Kidney (tissue), 14 donors: ENCODE measurements around the gene SPATA31C1. TPM values are rescaled to one million over a fixed set of nuclear protein-coding genes. Genes with fewer than 3 reads are reported as not detected.

Experiments
- DNase-seq, 5 donors: peaks; one replicate each; pipeline ENCODE4 v3.0.0-alpha.2; 2013 to 2020
- FAIRE-seq: peaks from 2 replicates; lab custom pipeline; 2012; peaks lifted over from hg19 to GRCh38; lab: Jason Lieb, UNC
- H3K27ac ChIP-seq, 2 donors: one replicate each; pipeline ENCODE4 v1.7.0; 2013; ENCODE audit warnings: low read depth in 2 of 2, low read length in 2 of 2, inconsistent platforms in 1 of 2
- H3K27me3 ChIP-seq: one replicate; pipeline ENCODE4 v1.7.1; 2013; ENCODE audit warnings: low read length, inconsistent platforms; ENCODE audit not compliant: control insufficient read depth, insufficient read depth
- H3K36me3 ChIP-seq, 3 donors: one replicate each; pipeline versions ENCODE4 v1.7.0 to v1.7.1; 2013; ENCODE audit warnings: low read length in 3 of 3, control low read depth in 1 of 3, inconsistent platforms in 1 of 3; ENCODE audit not compliant: insufficient read depth in 3 of 3, control insufficient read depth in 2 of 3
- H3K4me1 ChIP-seq, 3 donors: one replicate each; pipeline versions ENCODE4 v1.7.0 to v1.7.1; 2013; ENCODE audit warnings: low read length in 3 of 3, inconsistent platforms in 1 of 3, low read depth in 1 of 3; ENCODE audit not compliant: control insufficient read depth in 2 of 3, insufficient read depth in 2 of 3
- H3K4me3 ChIP-seq, 3 donors: one replicate each; pipeline versions ENCODE4 v1.7.0 to v1.8.1; 2013; ENCODE audit warnings: low read length in 3 of 3, control low read depth in 1 of 3, inconsistent platforms in 1 of 3
- H3K9ac ChIP-seq, 3 donors: one replicate each; pipeline versions ENCODE4 v1.7.0 to v1.7.1; 2013; ENCODE audit warnings: low read length in 3 of 3, control low read depth in 1 of 3, inconsistent platforms in 1 of 3
- H3K9me3 ChIP-seq, 3 donors: one replicate each; pipeline versions ENCODE4 v1.7.0 to v1.7.1; 2013; ENCODE audit warnings: low read length in 3 of 3, control low read depth in 1 of 3, inconsistent platforms in 1 of 3; ENCODE audit not compliant: control insufficient read depth in 2 of 3, insufficient read depth in 1 of 3
- CTCF ChIP-seq: IDR thresholded peaks from 3 replicates; pipeline ENCODE4 v1.5.1; 2012; ENCODE audit warnings: mild to moderate bottlenecking, moderate library complexity, borderline replicate concordance; ENCODE audit not compliant: insufficient read depth; ENCODE audit errors: extremely low read depth
- intact Hi-C: fragments of 100-400 bp; cut with DNase I; formaldehyde crosslinking; loops from one replicate; pipeline ENCODE4 v1.11.1; 2022
- polyA plus RNA-seq: library from polyadenylated mRNA; stranded (reverse); fragments of 350-450 nt; fragmentation: Illumina TruSeq; extraction: RNeasy Lipid Tissue Mini Kit (QIAGEN cat#74804); gene quantifications from one replicate; pipeline ENCODE4 v1.2.3, GENCODE V29; 2014; ENCODE audit warnings: low read depth, low replicate concordance; ENCODE audit not compliant: insufficient read depth
- total RNA-seq: library from RNA; stranded (reverse); fragmentation: NEBNext Ultra II Directional; extraction: Animal tissue kit (Norgen Biotek cat#: 25700); gene quantifications from one replicate; pipeline ENCODE4 v1.2.1, GENCODE V29; 2021
- donor health status: control.
- donor health status: control.
- donor health status: control.
- donor health status: control.
- donor health status: control.
- donor health status: DM: yes; HTN: yes; CAD: no.
- donor health status: Normal renal cell carcinoma (clear cell type).

The SPATA31C1 gene
- total and polyA plus RNA-seq, 2 donors from 2014 or later, result not detected

- Histone ChIP-seq H3K27me3 (no peaks in the 10 kb centered on the region), H3K27ac (no peak within 1 kb of the TSS), H3K4me3 (no peak within 1 kb of the TSS), H3K9ac (no peak within 1 kb of the TSS), H3K9me3 (no peaks in the 10 kb centered on the region), H3K4me1 (no peaks in the 10 kb centered on the region), H3K36me3 (no peaks in the 10 kb centered on the region)
- no peak for FAIRE-seq
- intact Hi-C loops, result no loop called here
- no peak for TF ChIP-seq CTCF
- DNase-seq, result peak in 2 of 5 donors; percentile 5 to 23
Observed at GRCh38 chr9:87882627-87883026, 35.1 kb upstream of the SPATA31C1 start, which contains the start of gene SPATA31E1. Gene SPATA31E1, plus strand, starts transcription at chr9:87882877. Its CDS starts 15 bp downstream, at chr9:87882892.

GRCh38 chr9:87883274-87883673 lies 34.5 kb upstream of the SPATA31C1 start:
- H3K4me1 ChIP-seq, result no peaks in the 10 kb centered on the region
- no peak overlapping the region for H3K27ac ChIP-seq
- H3K9me3 ChIP-seq, result no peaks in the 10 kb centered on the region
- no peaks in the 10 kb centered on the region for H3K36me3 ChIP-seq
- peak in 2 of 5 donors; percentile 7 to 43 for DNase-seq
- intact Hi-C loops, result no loop called here
- TF ChIP-seq CTCF, result no peak
- no peak overlapping the region for H3K9ac ChIP-seq
- no peaks in the 10 kb centered on the region for H3K27me3 ChIP-seq
- no peak for FAIRE-seq
- H3K4me3 ChIP-seq, result no peak overlapping the region

- Histone ChIP-seq H3K4me3 (no peak overlapping the region), H3K27ac (no peak overlapping the region), H3K9ac (no peak overlapping the region), H3K36me3 (no peaks in the 10 kb centered on the region), H3K27me3 (no peaks in the 10 kb centered on the region), H3K9me3 (no peaks in the 10 kb centered on the region), H3K4me1 (no peaks in the 10 kb centered on the region)
- FAIRE-seq (no peak), DNase-seq (peak in 3 of 5 donors; percentile 20 to 42 (median 33))
- intact Hi-C loops, result no loop called here
- no peak for TF ChIP-seq CTCF
Observed at GRCh38 chr9:87883990-87884389, 33.8 kb upstream of the SPATA31C1 start.
